WI38 (cell line): ENCODE measurements around the gene MTHFD2.
A peak's percentile ranks its signal among the peaks of the same experiment; 100 is the strongest.

Source experiments
- H3K4me3 ChIP-seq: 2 replicates; pipeline ENCODE4 v1.5.1; 2011; ENCODE audit warnings: low read depth, mild to moderate bottlenecking, control low read depth, low read length
- CTCF ChIP-seq: IDR thresholded peaks from 2 replicates; pipeline ENCODE4 v1.5.1; 2012; ENCODE audit warnings: low read depth, mild to moderate bottlenecking, control low read depth, low read length

Gene MTHFD2

GRCh38 chr2:74246496-74247195, 48.2 kb downstream of the MTHFD2 start:
- no peak overlapping the region for H3K4me3 ChIP-seq
- no peak for TF ChIP-seq CTCF

GRCh38 chr2:74249406-74250122, 51.1 kb downstream of the MTHFD2 start:
- no peak for TF ChIP-seq CTCF
- H3K4me3 ChIP-seq, result no peak overlapping the region

- TF ChIP-seq CTCF, result peak; percentile 76
- no peak overlapping the region for H3K4me3 ChIP-seq
These were observed 51.8 kb downstream of the MTHFD2 start for GRCh38 chr2:74250189-74250631.

GRCh38 chr2:74252036-74252435, 53.6 kb downstream of the MTHFD2 start:
- no peak for TF ChIP-seq CTCF
- no peak overlapping the region for H3K4me3 ChIP-seq

GRCh38 chr2:74252862-74253261, 54.4 kb downstream of the MTHFD2 start:
- H3K4me3 ChIP-seq, result no peak overlapping the region
- TF ChIP-seq CTCF, result no peak

GRCh38 chr2:74253306-74253970, 55.0 kb downstream of the MTHFD2 start:
- no peak overlapping the region for H3K4me3 ChIP-seq
- TF ChIP-seq CTCF, result no peak

GRCh38 chr2:74253971-74254310, 55.5 kb downstream of the MTHFD2 start:
- no peak for TF ChIP-seq CTCF
- H3K4me3 ChIP-seq, result no peak overlapping the region
